K562 (cell line): ENCODE measurements around the gene MED29. TPM values are rescaled to one million over a fixed set of nuclear protein-coding genes. Genes with fewer than 3 reads are reported as not detected.

ENCODE experiments used
- COPS2 ChIP-seq: fragments of 450-650 bp; conservative IDR thresholded peaks from 2 replicates; pipeline ENCODE4 v1.6.1; 2016; ENCODE audit warnings: mild to moderate bottlenecking, moderate library complexity
- DNMT1 ChIP-seq: fragments of 450-650 bp; IDR thresholded peaks from 2 replicates; pipeline ENCODE4 v1.6.1; 2016; ENCODE audit warnings: antibody characterized with exemption, mild to moderate bottlenecking
- FOSL1 ChIP-seq: fragments of 200-800 bp; sonication (Bioruptor generic); conservative IDR thresholded peaks from 2 replicates; pipeline ENCODE4 v1.6.1; 2016; ENCODE audit warnings: missing genetic modification characterization, missing compliant biosample characterization
- HSF4 ChIP-seq: fragments of 250-450 bp; sonication (Bioruptor Pico); IDR thresholded peaks from 2 replicates; pipeline ENCODE4 v2.1.2; 2022; ENCODE audit warnings: mild to moderate bottlenecking, moderate library complexity, borderline replicate concordance
- IRF9 ChIP-seq: fragments of 450-650 bp; IDR thresholded peaks from 2 replicates; pipeline ENCODE4 v1.6.1; 2016; ENCODE audit warnings: missing biosample characterization, missing genetic modification characterization
- RAD21 ChIP-seq, 2 experiments: fragments of 250-450 bp in 1 of 2; fragments of 450-650 bp in 1 of 2; sonication (Bioruptor Pico) in 1 of 2; formaldehyde crosslinking in 1 of 2; IDR thresholded peaks in 1 of 2; conservative IDR thresholded peaks in 1 of 2; 2 replicates each; pipeline versions ENCODE4 v1.4.0 to v1.8.0; 2020 to 2022; ENCODE audit warnings: mild to moderate bottlenecking in 2 of 2, moderate library complexity in 1 of 2
- SREBF1 ChIP-seq: fragments of 150-350 bp; IDR thresholded peaks from 2 replicates; pipeline ENCODE4 v1.6.1; 2014; ENCODE audit warnings: antibody characterized with exemption, low read depth, low read length, borderline replicate concordance
- TFAM ChIP-seq: fragments of 250-450 bp; sonication (Bioruptor Pico); conservative IDR thresholded peaks from 2 replicates; pipeline ENCODE4 v1.5.0; 2021; ENCODE audit warnings: mild to moderate bottlenecking, moderate library complexity
- TGIF2 ChIP-seq: sonication (generic); formaldehyde crosslinking; IDR thresholded peaks from 2 replicates; pipeline ENCODE4 v1.8.1; 2022; ENCODE audit warnings: mild to moderate bottlenecking, missing genetic modification reagents, moderate library complexity
- ZKSCAN8 ChIP-seq: fragments of 200-800 bp; sonication (Bioruptor generic); IDR thresholded peaks from 2 replicates; pipeline ENCODE4 v1.6.1; 2016; ENCODE audit warnings: missing genetic modification characterization, missing compliant biosample characterization
- ZNF444 ChIP-seq: fragments of 250-450 bp; sonication (Bioruptor Pico); IDR thresholded peaks from 2 replicates; pipeline ENCODE4 v1.4.0; 2020; ENCODE audit warnings: mild to moderate bottlenecking, moderate library complexity
- ZNF76 ChIP-seq: fragments of 250-450 bp; sonication (Bioruptor Pico); IDR thresholded peaks from 2 replicates; pipeline ENCODE4 v1.4.0; 2020; ENCODE audit warnings: mild to moderate bottlenecking, moderate library complexity, borderline replicate concordance
- ZNF830 ChIP-seq: fragments of 250-450 bp; sonication (Bioruptor Pico); IDR thresholded peaks from 2 replicates; pipeline ENCODE4 v1.5.0; 2021; ENCODE audit warnings: mild to moderate bottlenecking
- polyA plus RNA-seq, 8 experiments: library from polyadenylated mRNA; depleted of rRNA in 4 of 8; stranded (reverse) in 5 of 8; unstranded in 3 of 8; fragments of >200 nt; fragmentation: Nextera tagmentation in 2 of 8; fragmentation: Illumina TruSeq in 1 of 8; extraction: Ambion mirVana in 2 of 8; extraction: Trizol in 1 of 8; gene quantifications; 2 replicates each; pipeline versions ENCODE4 v1.2.1 to v1.2.3, GENCODE V29; 2011 to 2014; ENCODE audit warnings: inconsistent platforms in 1 of 8, missing spikeins in 1 of 8
- total RNA-seq, 7 experiments: library from RNA; depleted of rRNA in 6 of 7; stranded (reverse); fragments of >200 nt in 6 of 7; fragmentation: Illumina TruSeq in 2 of 7; extraction: Trizol in 2 of 7; gene quantifications; 2 replicates each; pipeline versions ENCODE4 v1.2.1 to v1.2.3, GENCODE V29; 2011 to 2021; ENCODE audit warnings: low replicate concordance in 1 of 7
- TF ChIP-seq, protein P1 (sequence below): fragments of 450-650 bp; formaldehyde crosslinking; IDR thresholded peaks from 2 replicates; pipeline ENCODE4 v1.4.0; 2022; ENCODE audit warnings: missing genetic modification characterization
- TF ChIP-seq, protein P2 (sequence below): fragments of 450-650 bp; IDR thresholded peaks from 2 replicates; pipeline ENCODE4 v1.6.1; 2016; ENCODE audit warnings: mild to moderate bottlenecking, moderate library complexity

Gene MED29
- total and polyA plus RNA-seq, 9 of the 15 experiments (the other 6 are each of a cell fraction or from before 2014, with no cell fraction given): 1.8 to 22.6 (median 12.4) TPM

- TF ChIP-seq ZNF444 (CRISPR knock-in tag): peak; percentile 54; the same call in 1 of the 2 replicates
- peak; percentile 62; the same call in 1 of the 2 replicates for TF ChIP-seq DNMT1
- no peak for TF ChIP-seq HSF4 (CRISPR knock-in tag)
- TF ChIP-seq ZNF830 (CRISPR knock-in tag): no peak
- no peak for TF ChIP-seq TGIF2
- 0 out of 2 replicates have a peak, but pooled peaks have one; percentile 74 for TF ChIP-seq ZKSCAN8 (CRISPR knock-in tag)
- TF ChIP-seq, protein P1, sequence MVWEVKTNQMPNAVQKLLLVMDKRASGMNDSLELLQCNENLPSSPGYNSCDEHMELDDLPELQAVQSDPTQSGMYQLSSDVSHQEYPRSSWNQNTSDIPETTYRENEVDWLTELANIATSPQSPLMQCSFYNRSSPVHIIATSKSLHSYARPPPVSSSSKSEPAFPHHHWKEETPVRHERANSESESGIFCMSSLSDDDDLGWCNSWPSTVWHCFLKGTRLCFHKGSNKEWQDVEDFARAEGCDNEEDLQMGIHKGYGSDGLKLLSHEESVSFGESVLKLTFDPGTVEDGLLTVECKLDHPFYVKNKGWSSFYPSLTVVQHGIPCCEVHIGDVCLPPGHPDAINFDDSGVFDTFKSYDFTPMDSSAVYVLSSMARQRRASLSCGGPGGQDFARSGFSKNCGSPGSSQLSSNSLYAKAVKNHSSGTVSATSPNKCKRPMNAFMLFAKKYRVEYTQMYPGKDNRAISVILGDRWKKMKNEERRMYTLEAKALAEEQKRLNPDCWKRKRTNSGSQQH (CRISPR knock-in tag): no peak
- TF ChIP-seq ZNF76: no peak
- TF ChIP-seq, protein P2, sequence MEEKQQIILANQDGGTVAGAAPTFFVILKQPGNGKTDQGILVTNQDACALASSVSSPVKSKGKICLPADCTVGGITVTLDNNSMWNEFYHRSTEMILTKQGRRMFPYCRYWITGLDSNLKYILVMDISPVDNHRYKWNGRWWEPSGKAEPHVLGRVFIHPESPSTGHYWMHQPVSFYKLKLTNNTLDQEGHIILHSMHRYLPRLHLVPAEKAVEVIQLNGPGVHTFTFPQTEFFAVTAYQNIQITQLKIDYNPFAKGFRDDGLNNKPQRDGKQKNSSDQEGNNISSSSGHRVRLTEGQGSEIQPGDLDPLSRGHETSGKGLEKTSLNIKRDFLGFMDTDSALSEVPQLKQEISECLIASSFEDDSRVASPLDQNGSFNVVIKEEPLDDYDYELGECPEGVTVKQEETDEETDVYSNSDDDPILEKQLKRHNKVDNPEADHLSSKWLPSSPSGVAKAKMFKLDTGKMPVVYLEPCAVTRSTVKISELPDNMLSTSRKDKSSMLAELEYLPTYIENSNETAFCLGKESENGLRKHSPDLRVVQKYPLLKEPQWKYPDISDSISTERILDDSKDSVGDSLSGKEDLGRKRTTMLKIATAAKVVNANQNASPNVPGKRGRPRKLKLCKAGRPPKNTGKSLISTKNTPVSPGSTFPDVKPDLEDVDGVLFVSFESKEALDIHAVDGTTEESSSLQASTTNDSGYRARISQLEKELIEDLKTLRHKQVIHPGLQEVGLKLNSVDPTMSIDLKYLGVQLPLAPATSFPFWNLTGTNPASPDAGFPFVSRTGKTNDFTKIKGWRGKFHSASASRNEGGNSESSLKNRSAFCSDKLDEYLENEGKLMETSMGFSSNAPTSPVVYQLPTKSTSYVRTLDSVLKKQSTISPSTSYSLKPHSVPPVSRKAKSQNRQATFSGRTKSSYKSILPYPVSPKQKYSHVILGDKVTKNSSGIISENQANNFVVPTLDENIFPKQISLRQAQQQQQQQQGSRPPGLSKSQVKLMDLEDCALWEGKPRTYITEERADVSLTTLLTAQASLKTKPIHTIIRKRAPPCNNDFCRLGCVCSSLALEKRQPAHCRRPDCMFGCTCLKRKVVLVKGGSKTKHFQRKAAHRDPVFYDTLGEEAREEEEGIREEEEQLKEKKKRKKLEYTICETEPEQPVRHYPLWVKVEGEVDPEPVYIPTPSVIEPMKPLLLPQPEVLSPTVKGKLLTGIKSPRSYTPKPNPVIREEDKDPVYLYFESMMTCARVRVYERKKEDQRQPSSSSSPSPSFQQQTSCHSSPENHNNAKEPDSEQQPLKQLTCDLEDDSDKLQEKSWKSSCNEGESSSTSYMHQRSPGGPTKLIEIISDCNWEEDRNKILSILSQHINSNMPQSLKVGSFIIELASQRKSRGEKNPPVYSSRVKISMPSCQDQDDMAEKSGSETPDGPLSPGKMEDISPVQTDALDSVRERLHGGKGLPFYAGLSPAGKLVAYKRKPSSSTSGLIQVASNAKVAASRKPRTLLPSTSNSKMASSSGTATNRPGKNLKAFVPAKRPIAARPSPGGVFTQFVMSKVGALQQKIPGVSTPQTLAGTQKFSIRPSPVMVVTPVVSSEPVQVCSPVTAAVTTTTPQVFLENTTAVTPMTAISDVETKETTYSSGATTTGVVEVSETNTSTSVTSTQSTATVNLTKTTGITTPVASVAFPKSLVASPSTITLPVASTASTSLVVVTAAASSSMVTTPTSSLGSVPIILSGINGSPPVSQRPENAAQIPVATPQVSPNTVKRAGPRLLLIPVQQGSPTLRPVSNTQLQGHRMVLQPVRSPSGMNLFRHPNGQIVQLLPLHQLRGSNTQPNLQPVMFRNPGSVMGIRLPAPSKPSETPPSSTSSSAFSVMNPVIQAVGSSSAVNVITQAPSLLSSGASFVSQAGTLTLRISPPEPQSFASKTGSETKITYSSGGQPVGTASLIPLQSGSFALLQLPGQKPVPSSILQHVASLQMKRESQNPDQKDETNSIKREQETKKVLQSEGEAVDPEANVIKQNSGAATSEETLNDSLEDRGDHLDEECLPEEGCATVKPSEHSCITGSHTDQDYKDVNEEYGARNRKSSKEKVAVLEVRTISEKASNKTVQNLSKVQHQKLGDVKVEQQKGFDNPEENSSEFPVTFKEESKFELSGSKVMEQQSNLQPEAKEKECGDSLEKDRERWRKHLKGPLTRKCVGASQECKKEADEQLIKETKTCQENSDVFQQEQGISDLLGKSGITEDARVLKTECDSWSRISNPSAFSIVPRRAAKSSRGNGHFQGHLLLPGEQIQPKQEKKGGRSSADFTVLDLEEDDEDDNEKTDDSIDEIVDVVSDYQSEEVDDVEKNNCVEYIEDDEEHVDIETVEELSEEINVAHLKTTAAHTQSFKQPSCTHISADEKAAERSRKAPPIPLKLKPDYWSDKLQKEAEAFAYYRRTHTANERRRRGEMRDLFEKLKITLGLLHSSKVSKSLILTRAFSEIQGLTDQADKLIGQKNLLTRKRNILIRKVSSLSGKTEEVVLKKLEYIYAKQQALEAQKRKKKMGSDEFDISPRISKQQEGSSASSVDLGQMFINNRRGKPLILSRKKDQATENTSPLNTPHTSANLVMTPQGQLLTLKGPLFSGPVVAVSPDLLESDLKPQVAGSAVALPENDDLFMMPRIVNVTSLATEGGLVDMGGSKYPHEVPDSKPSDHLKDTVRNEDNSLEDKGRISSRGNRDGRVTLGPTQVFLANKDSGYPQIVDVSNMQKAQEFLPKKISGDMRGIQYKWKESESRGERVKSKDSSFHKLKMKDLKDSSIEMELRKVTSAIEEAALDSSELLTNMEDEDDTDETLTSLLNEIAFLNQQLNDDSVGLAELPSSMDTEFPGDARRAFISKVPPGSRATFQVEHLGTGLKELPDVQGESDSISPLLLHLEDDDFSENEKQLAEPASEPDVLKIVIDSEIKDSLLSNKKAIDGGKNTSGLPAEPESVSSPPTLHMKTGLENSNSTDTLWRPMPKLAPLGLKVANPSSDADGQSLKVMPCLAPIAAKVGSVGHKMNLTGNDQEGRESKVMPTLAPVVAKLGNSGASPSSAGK: no peak
- no peak for TF ChIP-seq TFAM (CRISPR knock-in tag)
- TF ChIP-seq IRF9: no peak
- TF ChIP-seq SREBF1: no peak
- no peak for TF ChIP-seq COPS2
- TF ChIP-seq FOSL1 (tag): no peak
- TF ChIP-seq RAD21 (CRISPR knock-in tag; conservative IDR thresholded peaks at IDR 0.05 in 1 of 2, IDR thresholded peaks at IDR 0.05 in 1 of 2): peak; percentile 99
These were observed 20.6 kb downstream of the MED29 start (continued) for GRCh38 chr19:39411832-39412099.
